H9 (cell line): ENCODE data around the gene IQCM. TPM values are rescaled to one million over a fixed set of nuclear protein-coding genes. Genes with fewer than 3 reads are reported as not detected.

Source experiments
- DNase-seq: peaks from one replicate; pipeline ENCODE4 v3.0.0-alpha.2; 2017
- H2AFZ ChIP-seq: one replicate; pipeline ENCODE4 v1.6.1; 2013; ENCODE audit warnings: mild to moderate bottlenecking, low read length, control low read depth, moderate library complexity
- H2AK5ac ChIP-seq: 2 replicates; pipeline ENCODE4 v1.6.1; 2013; ENCODE audit warnings: low read length, control low read depth, mixed read lengths; ENCODE audit not compliant: insufficient read length
- H2BK120ac ChIP-seq: one replicate; pipeline ENCODE4 v1.6.1; 2013; ENCODE audit warnings: low read depth, mild to moderate bottlenecking, low read length, control low read depth, inconsistent platforms; ENCODE audit not compliant: poor library complexity, severe bottlenecking
- H2BK12ac ChIP-seq: 2 replicates; pipeline ENCODE4 v1.6.1; 2013; ENCODE audit warnings: low read length, control low read depth, mixed read lengths, low read depth; ENCODE audit not compliant: insufficient read length
- H2BK15ac ChIP-seq: 2 replicates; pipeline ENCODE4 v1.6.1; 2013; ENCODE audit warnings: low read depth, low read length, control low read depth
- H2BK20ac ChIP-seq: one replicate; pipeline ENCODE4 v1.6.1; 2013; ENCODE audit warnings: low read depth, mild to moderate bottlenecking, low read length, control low read depth, inconsistent platforms; ENCODE audit not compliant: poor library complexity, severe bottlenecking
- H2BK5ac ChIP-seq: 2 replicates; pipeline ENCODE4 v1.6.1; 2013; ENCODE audit warnings: low read length, control low read depth, mixed read lengths; ENCODE audit not compliant: insufficient read length
- H3K14ac ChIP-seq: 2 replicates; pipeline ENCODE4 v1.6.1; 2013; ENCODE audit warnings: low read length, control low read depth; ENCODE audit not compliant: insufficient read depth
- H3K18ac ChIP-seq: 2 replicates; pipeline ENCODE4 v1.6.1; 2013; ENCODE audit warnings: low read depth, mild to moderate bottlenecking, mixed read lengths, low read length, control low read depth; ENCODE audit not compliant: insufficient read length
- H3K23ac ChIP-seq: 2 replicates; pipeline ENCODE4 v1.6.1; 2013; ENCODE audit warnings: low read length, control low read depth, mixed read lengths, low read depth; ENCODE audit not compliant: insufficient read length
- H3K23me2 ChIP-seq: 2 replicates; pipeline ENCODE4 v1.6.1; 2013; ENCODE audit warnings: low read depth, mild to moderate bottlenecking, mixed read lengths, low read length, control low read depth; ENCODE audit not compliant: insufficient read length, poor library complexity, severe bottlenecking
- H3K27ac ChIP-seq: 2 replicates; pipeline ENCODE4 v1.5.1; 2013; ENCODE audit warnings: low read length, control low read depth, mixed read lengths, low read depth; ENCODE audit not compliant: insufficient read length
- H3K27me3 ChIP-seq: 2 replicates; pipeline ENCODE4 v1.6.1; 2013; ENCODE audit warnings: low read length, control low read depth, inconsistent platforms; ENCODE audit not compliant: insufficient read depth
- H3K4ac ChIP-seq: 2 replicates; pipeline ENCODE4 v1.6.1; 2013; ENCODE audit warnings: low read depth, mild to moderate bottlenecking, control low read depth, inconsistent platforms, low read length, moderate library complexity
- H3K4me1 ChIP-seq: 2 replicates; pipeline ENCODE4 v1.6.1; 2013; ENCODE audit warnings: low read length, control low read depth, inconsistent platforms; ENCODE audit not compliant: insufficient read depth
- H3K4me2 ChIP-seq: 2 replicates; pipeline ENCODE4 v1.6.1; 2013; ENCODE audit warnings: low read length, control low read depth, mixed read lengths; ENCODE audit not compliant: insufficient read length, insufficient read depth
- H3K56ac ChIP-seq: 2 replicates; pipeline ENCODE4 v1.6.1; 2013; ENCODE audit warnings: low read depth, mild to moderate bottlenecking, mixed read lengths, low read length, control low read depth; ENCODE audit not compliant: insufficient read length
- H3K79me1 ChIP-seq: 2 replicates; pipeline ENCODE4 v1.6.1; 2013; ENCODE audit warnings: low read depth, mild to moderate bottlenecking, moderate library complexity, low read length, control low read depth, inconsistent platforms; ENCODE audit not compliant: insufficient read depth, poor library complexity, severe bottlenecking
- H3K79me2 ChIP-seq: 2 replicates; pipeline ENCODE4 v1.6.1; 2013; ENCODE audit warnings: low read length, control low read depth, inconsistent platforms; ENCODE audit not compliant: insufficient read depth
- H3K9ac ChIP-seq: 2 replicates; pipeline ENCODE4 v1.6.1; 2013; ENCODE audit warnings: low read length, control low read depth, mixed read lengths; ENCODE audit not compliant: insufficient read length; ENCODE audit errors: extremely low read depth
- H3K9me3 ChIP-seq: one replicate; pipeline ENCODE4 v1.6.1; 2013; ENCODE audit warnings: low read depth, low read length, inconsistent platforms; ENCODE audit not compliant: control insufficient read depth
- H3T11ph ChIP-seq: one replicate; pipeline ENCODE4 v1.6.1; 2013; ENCODE audit warnings: mild to moderate bottlenecking, low read length, control low read depth, inconsistent platforms
- H4K20me1 ChIP-seq: one replicate; pipeline ENCODE4 v1.6.1; 2013; ENCODE audit not compliant: control insufficient read depth, insufficient read length, insufficient read depth
- H4K5ac ChIP-seq: 2 replicates; pipeline ENCODE4 v1.6.1; 2013; ENCODE audit warnings: low read depth, mild to moderate bottlenecking, mixed read lengths, low read length, control low read depth; ENCODE audit not compliant: insufficient read length
- H4K8ac ChIP-seq: replicated peaks from 2 replicates; pipeline ENCODE4 v1.6.1; 2013; ENCODE audit warnings: low read length, control low read depth, mixed read lengths, low read depth; ENCODE audit not compliant: insufficient read length
- H4K91ac ChIP-seq: 2 replicates; pipeline ENCODE4 v1.6.1; 2013; ENCODE audit warnings: low read depth, mild to moderate bottlenecking, moderate library complexity, mixed read lengths, low read length, control low read depth; ENCODE audit not compliant: insufficient read length
- H3K27ac Mint-ChIP-seq, 3 experiments: 2 replicates in 2 of 3; 3 replicates in 1 of 3; pipeline ENCODE4 v1.8.0; 2020 to 2021; ENCODE audit warnings: mixed read lengths in 3 of 3, mild to moderate bottlenecking in 1 of 3, moderate library complexity in 1 of 3
- H3K27me3 Mint-ChIP-seq: 2 replicates; pipeline ENCODE4 v1.8.0; 2021; ENCODE audit warnings: low read depth, mild to moderate bottlenecking, moderate library complexity, mixed read lengths
- H3K36me3 Mint-ChIP-seq, 3 experiments: 2 replicates in 2 of 3; 3 replicates in 1 of 3; pipeline ENCODE4 v1.8.0; 2020 to 2021; ENCODE audit warnings: low read depth in 3 of 3, mixed read lengths in 3 of 3; ENCODE audit not compliant: insufficient read depth in 1 of 3
- H3K4me1 Mint-ChIP-seq, 2 experiments: 2 replicates each; pipeline ENCODE4 v1.8.0; 2020; ENCODE audit warnings: mixed read lengths in 2 of 2
- H3K4me3 Mint-ChIP-seq, 2 experiments: 2 replicates in 1 of 2; 3 replicates in 1 of 2; pipeline ENCODE4 v1.8.0; 2020 to 2021; ENCODE audit warnings: mild to moderate bottlenecking in 2 of 2, mixed read lengths in 2 of 2, moderate library complexity in 1 of 2
- H3K9me3 Mint-ChIP-seq, 2 experiments: 2 replicates in 1 of 2; 3 replicates in 1 of 2; pipeline ENCODE4 v1.8.0; 2020; ENCODE audit warnings: mild to moderate bottlenecking in 2 of 2, mixed read lengths in 2 of 2, moderate library complexity in 1 of 2
- CTCF ChIP-seq: fragments of 200-600 bp; sonication (generic); conservative IDR thresholded peaks from 3 replicates; pipeline ENCODE4 v1.8.0; 2021; ENCODE audit warnings: antibody characterized with exemption, mild to moderate bottlenecking
- WGBS: extraction: QIAGEN DNeasy Blood & Tissue Kit; methylation state at CpG from one replicate; pipeline ENCODE4 v1.1.7; 2013; ENCODE audit warnings: missing lambda C conversion rate, low lambda C conversion rate, mixed read lengths; ENCODE audit not compliant: insufficient read length; ENCODE audit errors: extremely low coverage; 5-methylcytosine and 5-hydroxymethylcytosine counted together
- total RNA-seq: library from RNA; stranded (reverse); gene quantifications from 2 replicates; pipeline ENCODE4 v1.2.1, GENCODE V29; 2021

The IQCM gene
- total RNA-seq, 1 experiment from 2014 or later: 0.15 TPM

- H3K18ac ChIP-seq: no peak overlapping the region
- no peak overlapping the region for H2AFZ ChIP-seq
- no peak overlapping the region for H2BK15ac ChIP-seq
Measured at GRCh38 chr4:149426461-149426860, 389.2 kb downstream of the IQCM start.

More at GRCh38 chr4:149426461-149426860, 389.2 kb downstream of the IQCM start:
- no peaks in the 10 kb centered on the region for H3K36me3 Mint-ChIP-seq
- H3K27ac ChIP-seq: no peak overlapping the region
- no peaks in the 10 kb centered on the region for H3K9me3 Mint-ChIP-seq
- no peak overlapping the region for H4K5ac ChIP-seq
- no peak overlapping the region for H3K4me3 Mint-ChIP-seq
- H3K27me3 ChIP-seq: no peaks in the 10 kb centered on the region
- no peak overlapping the region for H3K9ac ChIP-seq
- H3K56ac ChIP-seq: no peak overlapping the region
- no peak overlapping the region for H2BK20ac ChIP-seq
- H3K23ac ChIP-seq: no peak overlapping the region
- no peak for DNase-seq
- H3K23me2 ChIP-seq: no peaks in the 10 kb centered on the region
- H2AK5ac ChIP-seq: no peak overlapping the region
- no peaks in the 10 kb centered on the region for H3K4me1 ChIP-seq
- H3K79me2 ChIP-seq: no peaks in the 10 kb centered on the region
- no CpG with 5 or more reads among the region's 1 CpG for WGBS
- no peak overlapping the region for H4K8ac ChIP-seq
- H3K79me1 ChIP-seq: no peaks in the 10 kb centered on the region
- no peaks in the 10 kb centered on the region for H3K27me3 Mint-ChIP-seq
- no peaks in the 10 kb centered on the region for H4K20me1 ChIP-seq
- no peak overlapping the region for H3K14ac ChIP-seq
- H3K27ac Mint-ChIP-seq: no peak overlapping the region
- no peak overlapping the region for H2BK12ac ChIP-seq
- no peak overlapping the region for H2BK120ac ChIP-seq
- no peak overlapping the region for H3K4ac ChIP-seq
- no peaks in the 10 kb centered on the region for H3K9me3 ChIP-seq
- H3T11ph ChIP-seq: no peak overlapping the region
- no peak overlapping the region for H2BK5ac ChIP-seq
- H4K91ac ChIP-seq: no peak overlapping the region
- H3K4me1 Mint-ChIP-seq: no peaks in the 10 kb centered on the region
- H3K4me2 ChIP-seq: no peak overlapping the region
- TF ChIP-seq CTCF: no peak
